GM12878 (cell line): ENCODE results near the gene LIPE. TPM values are rescaled to one million over a fixed set of nuclear protein-coding genes. Genes with fewer than 3 reads are reported as not detected.

ENCODE experiments used
- ATAC-seq: fragments of 200-7000 bp; cut with Tn5 transposase; 3 replicates; pipeline ENCODE4 v1.9.1; 2020; ENCODE audit warnings: mild to moderate bottlenecking, moderate library complexity
- BruUV-seq: library from RNA; stranded (reverse); fragments of 400-500 nt; replicated peaks from 2 replicates; lab custom pipeline; 2021; lab: Mats Ljungman, UMichigan
- CTCF ChIA-PET: fragments of 300-600 bp; sonication (Branson Sonifier 250); formaldehyde crosslinking; extraction: SDS; loops from one replicate; lab custom pipeline; 2021; ENCODE audit warnings: inconsistent platforms; lab: Yijun Ruan, JAX
- POLR2A ChIA-PET: fragments of 350-600 bp; formaldehyde crosslinking; extraction: SDS; loops from one replicate; lab custom pipeline; 2021; ENCODE audit warnings: inconsistent platforms; lab: Charles Lee
- RAD21 ChIA-PET: fragments of 300-600 bp; sonication (Branson Sonifier 250); formaldehyde crosslinking; loops from one replicate; lab custom pipeline; 2023; ENCODE audit warnings: antibody characterized with exemption; ENCODE audit not compliant: unreplicated experiment; lab: Charles Lee
- SMC1A ChIA-PET: fragments of 300-600 bp; sonication (Branson Sonifier 250); formaldehyde crosslinking; loops from one replicate; lab custom pipeline; 2023; ENCODE audit not compliant: unreplicated experiment, uncharacterized antibody; lab: Charles Lee
- DNase-seq: peaks from one replicate; pipeline ENCODE4 v3.0.0-alpha.2; 2011; ENCODE audit warnings: low read depth, low spot score
- FAIRE-seq: peaks from 3 replicates; lab custom pipeline; 2011; peaks lifted over from hg19 to GRCh38; lab: Jason Lieb, UNC
- H2AFZ ChIP-seq: 2 replicates; pipeline ENCODE4 v1.6.0; 2011; ENCODE audit warnings: low read depth, low read length, control low read depth; ENCODE audit not compliant: control insufficient read depth
- H3K27ac ChIP-seq: 2 replicates; pipeline ENCODE4 v1.5.1; 2011; ENCODE audit warnings: control low read depth; ENCODE audit not compliant: control insufficient read depth, insufficient read depth
- H3K27me3 ChIP-seq, 2 experiments: replicated peaks in 1 of 2; 2 replicates each; pipeline versions ENCODE4 v1.6.0 to v1.6.1; 2011; ENCODE audit warnings: low read length in 1 of 2; ENCODE audit not compliant: control insufficient read depth in 2 of 2, insufficient read depth in 2 of 2
- H3K36me3 ChIP-seq, 2 experiments: 2 replicates each; pipeline ENCODE4 v1.5.1; 2011; ENCODE audit warnings: low read length in 1 of 2; ENCODE audit not compliant: control insufficient read depth in 2 of 2, insufficient read depth in 2 of 2
- H3K4me1 ChIP-seq: 2 replicates; pipeline ENCODE4 v1.6.1; 2011; ENCODE audit warnings: mild to moderate bottlenecking, low read length, moderate library complexity, mixed read lengths; ENCODE audit not compliant: control insufficient read depth, insufficient read depth
- H3K4me2 ChIP-seq: 2 replicates; pipeline ENCODE4 v1.6.0; 2011; ENCODE audit warnings: control low read depth; ENCODE audit not compliant: control insufficient read depth, insufficient read depth
- H3K4me3 ChIP-seq: fragments of 200-600 bp; sonication (generic); 2 replicates; pipeline ENCODE4 v1.5.1; 2016
- H3K79me2 ChIP-seq: 2 replicates; pipeline ENCODE4 v1.6.0; 2011; ENCODE audit warnings: low read length; ENCODE audit not compliant: control insufficient read depth, insufficient read depth
- H3K9ac ChIP-seq: 2 replicates; pipeline ENCODE4 v1.8.0; 2011; ENCODE audit warnings: low read length, control low read depth, mixed read lengths; ENCODE audit not compliant: control insufficient read depth, insufficient read depth
- H3K9me3 ChIP-seq: replicated peaks from 3 replicates; pipeline ENCODE4 v1.5.1; 2011; ENCODE audit warnings: mild to moderate bottlenecking, low read length; ENCODE audit not compliant: control insufficient read depth, insufficient read depth
- H4K20me1 ChIP-seq: 2 replicates; pipeline ENCODE4 v1.6.0; 2011; ENCODE audit not compliant: control insufficient read depth, insufficient read depth
- ATF3 ChIP-seq: IDR thresholded peaks from 2 replicates; pipeline ENCODE4 v1.6.1; 2011; ENCODE audit warnings: low read depth, mild to moderate bottlenecking, low read length, moderate library complexity, borderline replicate concordance; ENCODE audit errors: extremely low read depth
- CEBPB ChIP-seq, 2 experiments: fragments of 150-350 bp in 1 of 2; IDR thresholded peaks; 2 replicates each; pipeline ENCODE4 v1.6.1; 2012 to 2014; ENCODE audit warnings: low read depth in 2 of 2, low read length in 2 of 2, borderline replicate concordance in 1 of 2, inconsistent platforms in 1 of 2
- E2F8 ChIP-seq: fragments of 450-650 bp; IDR thresholded peaks from 2 replicates; pipeline ENCODE4 v1.6.1; 2018; ENCODE audit warnings: mild to moderate bottlenecking, low read depth, moderate library complexity; ENCODE audit not compliant: partially characterized antibody
- EP300 ChIP-seq, 2 experiments: fragments of 150-350 bp in 1 of 2; IDR thresholded peaks; 2 replicates each; pipeline ENCODE4 v1.6.1; 2011 to 2012; ENCODE audit warnings: low read depth in 2 of 2, low read length in 2 of 2, borderline replicate concordance in 1 of 2, improper control_type of control experiment in 1 of 2, inconsistent platforms in 1 of 2; ENCODE audit not compliant: control insufficient read depth in 1 of 2
- ETV6 ChIP-seq, 2 experiments: fragments of 450-650 bp in 1 of 2; IDR thresholded peaks in 1 of 2; conservative IDR thresholded peaks in 1 of 2; 2 replicates each; pipeline ENCODE4 v1.6.1; 2014; ENCODE audit warnings: antibody characterized with exemption in 1 of 2, borderline replicate concordance in 1 of 2, low read depth in 1 of 2, mild to moderate bottlenecking in 1 of 2, moderate library complexity in 1 of 2
- EZH2 ChIP-seq: IDR thresholded peaks from 2 replicates; pipeline ENCODE4 v1.6.1; 2012; ENCODE audit warnings: low read depth, mild to moderate bottlenecking, control low read depth, inconsistent platforms, low read length, borderline replicate concordance; ENCODE audit not compliant: control insufficient read depth
- HCFC1 ChIP-seq: fragments of 150-350 bp; IDR thresholded peaks from 2 replicates; pipeline ENCODE4 v1.6.1; 2014; ENCODE audit warnings: low read length
- HDGF ChIP-seq: fragments of 450-650 bp; IDR thresholded peaks from 2 replicates; pipeline ENCODE4 v1.6.1; 2016; ENCODE audit warnings: antibody characterized with exemption
- PBX3 ChIP-seq: IDR thresholded peaks from 2 replicates; pipeline ENCODE4 v1.6.1; 2011; ENCODE audit warnings: mild to moderate bottlenecking, low read depth, low read length, moderate library complexity; ENCODE audit not compliant: insufficient replicate concordance
- SREBF1 ChIP-seq: IDR thresholded peaks from 2 replicates; pipeline ENCODE4 v1.6.1; 2012; ENCODE audit warnings: mild to moderate bottlenecking, low read length
- ZNF687 ChIP-seq: fragments of 450-650 bp; IDR thresholded peaks from 2 replicates; pipeline ENCODE4 v1.6.1; 2017; ENCODE audit warnings: mild to moderate bottlenecking, moderate library complexity
- WGBS: methylation state at CpG from one replicate; pipeline ENCODE4 v1.1.6; 2016; ENCODE audit warnings: low lambda C conversion rate; ENCODE audit not compliant: insufficient replicate concordance, insufficient coverage; ENCODE audit errors: missing lambda C conversion rate; 5-methylcytosine and 5-hydroxymethylcytosine counted together
- in situ Hi-C: fragments of 300-500 bp; cut with MboI; formaldehyde crosslinking; loops from 9 replicates; pipeline ENCODE4 v1.14.3; 2018; ENCODE audit warnings: mixed read lengths
- intact Hi-C: fragments of 100-400 bp; cut with micrococcal nuclease; formaldehyde crosslinking; loops from one replicate; pipeline ENCODE4 v1.14.2; 2022; ENCODE audit not compliant: unreplicated experiment
- polyA plus RNA-seq, 11 experiments: library from polyadenylated mRNA; depleted of rRNA in 4 of 11; unstranded in 6 of 11; stranded (reverse) in 5 of 11; fragments of >200 nt; fragmentation: Nextera tagmentation in 4 of 11; fragmentation: Illumina TruSeq in 1 of 11; extraction: Ambion mirVana in 4 of 11; extraction: Trizol in 1 of 11; gene quantifications; 1 replicate in 1 of 11; 2 replicates in 10 of 11; pipeline versions ENCODE4 v1.2.1 to v1.2.3, GENCODE V29; 2011 to 2016; ENCODE audit warnings: inconsistent platforms in 2 of 11, missing spikeins in 2 of 11, low read depth in 1 of 11
- total RNA-seq, 4 experiments: library from RNA; depleted of rRNA in 3 of 4; stranded (reverse); fragments of >200 nt in 3 of 4; fragmentation: Illumina TruSeq in 1 of 4; extraction: Trizol in 1 of 4; gene quantifications; 2 replicates each; pipeline versions ENCODE4 v1.2.1 to v1.2.3, GENCODE V29; 2013 to 2021

The LIPE gene
- total and polyA plus RNA-seq, 10 of the 15 experiments (the other 5 are each of a cell fraction or from before 2014, with no cell fraction given): 0.02 to 33.3 (median 9.5) TPM

- ChIA-PET SMC1A (interaction anchor here (0.9 to 3.7 kb wide), 4 partner anchors 21 to 58 kb away, joined by 3 to 20 read pairs (median 6); partner anchors contain the start of gene CEACAM1), CTCF (interaction anchor here (0.9 to 2.6 kb wide), 8 partner anchors 11 to 57 kb away, joined by 3 to 23 read pairs (median 3); partner anchors contain the start of gene CEACAM1), POLR2A (interaction anchor here (0.6 to 1.2 kb wide), 2 partner anchors 11 to 17 kb away, joined by 3 to 11 read pairs; no protein-coding TSS in a partner anchor), RAD21 (interaction anchor here (2.9 kb wide), 1 partner anchor 57 kb away, joined by 15 read pairs; the partner anchor contains the start of gene CEACAM1)
- DNase-seq (no peak), FAIRE-seq (no peak)
- Histone ChIP-seq H4K20me1 (no peaks in the 10 kb centered on the region), H3K27me3 (no peaks in the 10 kb centered on the region), H3K4me2 (no peak overlapping the region), H3K36me3 (no peaks in the 10 kb centered on the region), H3K9me3 (no peaks in the 10 kb centered on the region), H3K9ac (no peak overlapping the region), H3K79me2 (no peaks in the 10 kb centered on the region), H2AFZ (no peak overlapping the region), H3K4me3 (no peak overlapping the region), H3K4me1 (peaks cover 11% of the 10 kb centered on the region)
- intact Hi-C loops (no loop called here), in situ Hi-C loops (no loop called here)
- WGBS: 44% methylated on average over 7 of the region's 7 CpGs
- BruUV-seq: no TSS peak
- TF ChIP-seq E2F8 (no peak), ETV6 (conservative IDR thresholded peaks at IDR 0.05 in 1 of 2, IDR thresholded peaks at IDR 0.05 in 1 of 2; ENCODE audit: borderline replicate concordance in 1 of 2, low read depth in 1 of 2) (no peak), HCFC1 (no peak), ZNF687 (no peak), CEBPB (IDR thresholded peaks at IDR 0.05; ENCODE audit: borderline replicate concordance in 1 of 2, low read depth in 2 of 2, low read length in 2 of 2) (no peak), PBX3 (no peak), EP300 (IDR thresholded peaks at IDR 0.05; ENCODE audit: borderline replicate concordance in 1 of 2, control insufficient read depth in 1 of 2, low read depth in 2 of 2, low read length in 2 of 2) (no peak), HDGF (no peak), EZH2 (no peak), ATF3 (no peak), SREBF1 (no peak)
- TF ChIP-seq, all 136 proteins: peak for 0
- ATAC-seq: no peak
- no peak overlapping the region for H3K27ac ChIP-seq
Observed at GRCh38 chr19:42471554-42472249, 44.5 kb upstream of the LIPE start.
